T-helper 2 cell treated with Interferon-gamma antibody and Interleukin-4, amounts not matched to agents 100 ng/mL and 5 ng/mL, for 36 hours (primary cell): ENCODE results near the gene PTPRD. TPM values are rescaled to one million over a fixed set of nuclear protein-coding genes. Genes with fewer than 3 reads are reported as not detected.

Experiments used
- intact Hi-C: fragments of 100-400 bp; cut with micrococcal nuclease; formaldehyde crosslinking; loops from one replicate; pipeline ENCODE4 v1.15.1; 2023
- total RNA-seq: library from RNA; stranded (reverse); gene quantifications from 2 replicates; pipeline ENCODE4 v1.2.3, GENCODE V29; 2022

The PTPRD gene
- total RNA-seq, 1 donor from 2014 or later, result not detected

DNA sequence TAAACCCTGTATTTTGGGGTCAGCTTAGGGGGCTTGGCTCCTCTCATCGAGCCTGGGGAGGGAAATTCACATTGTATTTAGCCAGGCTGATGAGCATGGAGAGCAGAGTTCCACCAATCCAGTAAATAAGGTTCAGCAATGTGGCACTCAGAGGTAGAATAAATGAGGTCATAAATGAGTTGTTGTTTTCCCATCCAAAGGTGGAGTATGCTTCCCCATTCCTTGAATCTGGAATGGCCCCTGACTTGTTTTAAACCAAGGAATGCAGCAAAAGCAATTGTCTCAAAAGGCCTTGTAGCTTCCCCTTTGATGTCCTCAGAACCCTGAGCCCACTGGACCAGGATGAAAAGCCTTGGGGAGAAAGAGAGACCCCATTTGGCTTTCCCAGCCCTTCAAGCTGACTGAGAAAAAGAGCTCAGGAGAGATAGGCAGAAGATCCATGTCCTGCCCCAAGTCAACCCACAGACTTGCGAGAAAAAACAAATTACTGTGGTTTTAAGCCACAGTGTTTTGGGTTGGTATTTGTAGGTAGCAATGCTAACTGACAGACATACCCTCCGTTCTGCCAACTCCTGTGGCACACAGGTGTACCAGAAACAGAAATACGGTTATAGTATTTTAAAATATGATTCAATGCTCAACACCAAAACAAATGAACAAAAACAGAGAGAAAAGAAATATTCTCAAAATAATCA, 2247.2 kb downstream of the PTPRD start:
- intact Hi-C loops, result no loop called here

DNA sequence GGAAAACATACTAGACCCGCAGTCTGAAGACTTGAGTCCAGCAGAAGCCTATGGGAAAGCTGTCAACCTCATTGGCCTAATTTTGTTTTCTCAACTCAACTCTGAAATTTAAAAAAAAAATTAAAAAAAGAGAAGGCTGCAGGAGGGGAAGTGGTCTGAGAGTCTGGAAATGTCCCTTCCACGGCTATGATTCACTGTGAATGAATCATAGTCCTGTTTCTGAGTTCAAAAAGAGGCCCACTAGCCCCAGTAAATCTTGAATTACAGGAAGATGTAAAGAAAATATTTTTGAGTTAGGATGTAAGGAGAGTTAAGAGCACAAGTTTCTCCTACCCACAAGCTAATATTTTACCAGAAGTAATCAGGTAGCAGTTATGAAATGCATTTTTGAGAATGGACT, 2247.8 kb downstream of the PTPRD start:
- intact Hi-C loops, result no loop called here

DNA sequence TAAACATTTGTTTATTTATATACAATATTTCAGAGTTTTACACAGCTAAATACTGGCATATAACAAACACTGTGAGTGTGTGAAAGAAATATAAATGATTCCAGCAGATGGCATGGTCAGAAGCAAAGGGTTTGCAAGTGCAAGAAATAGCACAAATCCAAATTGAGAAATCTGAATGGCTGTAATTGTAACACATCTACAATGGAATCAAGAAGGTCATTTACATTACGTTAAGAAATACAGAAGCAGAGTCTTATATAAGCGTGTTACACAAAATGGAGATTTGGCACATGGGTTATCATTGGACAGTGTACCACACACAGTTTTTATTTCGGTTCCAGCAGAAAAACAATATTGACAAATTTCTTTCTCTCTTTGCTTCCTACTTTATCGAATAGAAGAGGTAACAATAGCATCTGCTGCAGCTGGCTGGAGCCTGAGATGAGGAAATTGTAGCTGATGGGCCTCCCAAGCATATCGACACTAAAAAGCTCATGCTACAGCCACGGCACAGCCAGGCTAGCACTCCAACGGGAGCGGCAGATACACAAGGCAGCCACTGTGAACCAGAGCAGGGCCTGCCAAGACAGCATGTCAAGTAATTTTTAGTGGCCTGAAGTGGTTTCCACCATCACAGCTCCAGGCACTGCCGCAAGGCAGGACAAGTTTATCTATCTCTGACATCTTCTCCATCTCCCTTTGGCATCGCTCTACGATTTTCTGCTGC, 2248.6 kb downstream of the PTPRD start:
- intact Hi-C loops, result no loop called here

DNA sequence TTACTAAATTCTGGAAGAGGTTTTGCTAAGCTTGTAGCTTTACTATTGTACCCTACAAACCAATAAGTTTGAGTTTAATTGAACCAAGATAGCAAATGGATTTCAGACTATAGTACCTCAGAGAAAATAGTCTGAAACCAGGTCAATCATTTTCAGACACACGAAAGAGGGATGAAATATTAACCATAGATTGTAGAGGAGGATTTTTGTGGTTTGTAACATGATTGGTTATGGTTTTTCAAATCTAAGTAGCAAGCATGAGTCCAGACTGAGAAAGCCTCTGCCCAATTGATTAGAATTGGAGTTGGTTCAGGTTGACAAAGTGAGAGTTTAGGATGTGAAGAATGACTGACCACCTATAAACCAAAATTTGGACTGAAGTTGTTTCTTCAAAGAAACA, 2250.6 kb downstream of the PTPRD start:
- intact Hi-C loops, result no loop called here

DNA sequence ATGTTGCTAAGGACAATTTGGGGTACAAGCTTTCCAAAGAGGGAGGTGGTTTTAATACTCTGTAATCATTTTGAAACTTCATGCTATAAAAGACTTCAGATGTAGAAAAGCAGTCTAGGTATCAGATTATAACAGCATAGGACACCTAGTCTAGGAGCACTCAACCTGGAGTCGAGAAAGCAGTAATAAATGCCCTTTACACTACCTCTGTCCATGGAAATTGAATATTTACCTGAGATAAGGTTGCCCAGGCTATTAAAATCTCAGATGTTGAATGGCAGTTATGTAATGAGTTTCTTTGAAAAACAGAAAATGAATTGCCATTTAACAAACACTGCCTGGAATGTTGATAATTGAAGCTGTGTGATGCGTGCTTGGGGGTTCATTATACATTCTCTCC, 2251.4 kb downstream of the PTPRD start:
- intact Hi-C loops, result no loop called here

DNA sequence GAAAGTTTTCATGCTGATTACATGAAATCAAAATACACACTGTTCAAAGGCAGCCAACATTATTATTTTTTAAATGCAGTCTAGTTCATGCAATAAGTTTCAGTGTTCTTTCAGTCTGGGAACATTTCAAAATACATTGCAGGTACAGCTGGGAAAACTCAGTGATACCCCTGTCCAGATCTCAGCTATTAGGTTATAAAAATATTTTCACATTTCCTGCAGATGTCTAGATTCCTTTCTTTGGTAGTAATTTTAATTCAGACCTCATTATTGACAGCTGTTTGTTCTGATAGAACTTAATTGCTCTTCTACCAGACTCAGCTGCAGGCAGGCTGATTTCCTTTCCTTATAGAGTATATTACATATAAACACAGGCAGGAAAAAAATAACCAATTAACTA, 2256.4 kb downstream of the PTPRD start:
- intact Hi-C loops, result no loop called here

DNA sequence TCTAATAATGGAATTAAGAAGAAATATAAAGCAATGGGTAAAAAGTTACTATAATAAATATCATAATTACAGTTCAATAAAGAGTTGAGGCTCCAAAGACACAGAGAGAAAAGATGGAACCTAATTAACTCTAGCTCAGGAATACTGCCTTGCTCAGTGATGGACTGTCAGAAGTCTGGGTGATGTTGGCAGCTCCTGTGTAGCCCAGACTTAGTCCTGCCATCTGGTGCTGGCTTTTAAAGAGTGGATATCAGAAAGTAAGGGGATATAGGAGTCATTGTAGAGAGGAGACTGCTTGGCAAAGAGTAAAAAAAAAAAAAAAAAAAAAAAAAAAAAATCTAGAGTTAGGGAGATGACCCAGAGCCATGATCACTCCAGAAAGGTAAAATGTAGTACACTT, 2261.4 kb downstream of the PTPRD start:
- intact Hi-C loops, result no loop called here

DNA sequence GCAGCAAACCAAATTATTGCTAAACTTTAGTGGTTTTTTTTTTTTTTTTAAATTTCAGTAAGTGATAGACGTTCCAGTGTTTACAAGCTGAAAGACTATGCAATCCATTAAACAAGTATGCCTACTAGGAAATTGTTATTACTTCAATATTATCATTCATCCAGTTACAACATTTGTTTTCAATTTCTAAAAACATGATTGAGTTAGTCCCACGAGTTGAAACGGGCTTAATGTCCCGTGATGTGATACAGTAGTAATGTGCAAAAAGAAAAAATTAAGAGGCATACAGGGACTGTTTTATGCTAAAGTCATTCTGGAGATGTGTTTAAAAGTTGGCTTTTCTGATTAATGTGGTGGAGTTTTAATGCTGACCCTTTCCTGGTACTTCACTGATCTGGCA, 2262.9 kb downstream of the PTPRD start:
- intact Hi-C loops, result no loop called here

DNA sequence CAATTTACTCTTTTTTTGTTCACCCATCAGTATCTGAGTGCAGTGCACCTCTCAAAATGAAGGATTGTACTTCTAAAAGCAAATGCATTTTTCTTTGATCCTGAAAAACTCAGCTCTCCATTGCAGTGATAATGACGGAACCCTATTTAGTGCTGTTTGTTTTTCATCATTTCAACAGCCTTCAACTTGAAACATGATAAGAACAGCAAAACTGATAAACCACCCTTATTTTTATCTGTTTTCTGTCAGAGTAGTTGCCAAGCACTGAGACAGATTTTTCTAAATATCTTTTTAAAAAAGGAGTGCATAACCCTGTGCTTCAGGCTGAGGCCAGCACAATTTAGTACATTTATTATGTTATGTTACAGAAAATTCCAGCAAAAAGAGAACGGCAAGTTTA, 2263.4 kb downstream of the PTPRD start:
- intact Hi-C loops, result no loop called here

DNA sequence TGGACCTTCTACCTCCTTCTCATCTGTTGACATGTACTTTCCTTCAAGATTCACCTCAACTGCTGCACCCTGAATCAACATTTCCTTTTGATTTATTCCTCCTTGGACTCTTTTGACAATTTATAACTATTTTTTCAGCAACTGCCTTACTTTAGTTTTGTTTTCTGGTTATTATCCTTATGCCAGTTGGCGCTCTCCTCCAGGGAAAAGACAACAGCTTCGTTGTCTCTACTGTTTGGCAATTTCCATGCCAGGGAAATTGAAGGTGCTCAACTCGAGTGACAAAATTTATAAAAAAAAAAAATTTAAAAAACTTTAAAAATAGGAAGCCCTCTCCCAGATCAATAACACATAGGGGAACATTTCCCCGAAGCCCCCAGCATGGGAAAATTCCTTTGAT, 2264.0 kb downstream of the PTPRD start:
- intact Hi-C loops, result no loop called here

DNA sequence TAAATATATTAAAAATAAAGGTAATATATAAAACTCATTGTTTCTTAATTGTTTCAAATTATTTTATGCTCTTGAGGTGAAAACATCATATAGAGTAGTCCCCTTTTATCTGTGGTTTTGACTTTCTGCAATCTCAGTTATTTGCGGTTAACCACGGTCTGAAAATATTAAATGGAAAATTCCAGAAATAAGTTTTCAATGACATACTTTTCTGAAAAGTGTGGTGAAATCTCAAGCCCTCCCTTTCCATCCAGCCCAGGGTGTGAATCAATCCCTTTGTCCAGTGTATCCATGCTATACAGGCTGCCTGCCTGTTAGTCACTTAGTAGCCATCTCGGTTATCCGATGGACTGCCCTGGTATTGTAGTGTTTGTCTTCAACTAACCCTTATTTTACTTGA, 2266.5 kb downstream of the PTPRD start:
- intact Hi-C loops, result no loop called here

DNA sequence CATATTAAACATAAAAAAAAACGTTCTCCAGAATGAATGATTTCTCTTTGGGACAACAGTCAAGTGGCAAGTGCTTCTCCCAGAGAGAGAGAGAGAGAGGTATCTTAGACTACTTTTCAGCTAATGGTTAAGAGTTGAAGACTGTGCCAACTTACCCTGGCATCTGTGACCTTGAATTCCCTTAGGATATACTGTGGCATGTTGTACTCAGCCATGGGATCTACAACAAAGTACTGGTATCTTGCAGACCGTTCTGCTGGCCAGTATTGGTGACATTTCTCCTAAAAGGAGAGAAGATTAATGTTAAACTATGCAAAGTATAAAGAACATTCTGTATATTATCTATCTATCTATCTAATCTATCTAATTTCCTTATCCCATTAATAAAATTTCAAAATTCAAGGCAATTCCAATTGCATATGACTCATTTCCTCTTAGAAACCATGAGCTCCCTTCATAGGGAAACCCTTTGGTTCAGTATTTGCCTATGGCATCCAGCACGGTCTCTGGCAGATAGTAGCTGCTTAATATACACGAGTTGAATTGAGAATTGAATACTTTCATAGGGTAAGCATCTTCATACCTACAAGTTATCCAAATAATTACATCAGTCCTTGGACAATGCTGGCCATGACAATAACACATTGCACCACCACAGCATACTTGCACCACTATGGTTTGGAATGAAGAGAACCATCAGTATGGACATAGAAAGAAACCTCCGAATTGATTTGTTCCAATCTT, 2273.9 kb downstream of the PTPRD start:
- intact Hi-C loops, result no loop called here

DNA sequence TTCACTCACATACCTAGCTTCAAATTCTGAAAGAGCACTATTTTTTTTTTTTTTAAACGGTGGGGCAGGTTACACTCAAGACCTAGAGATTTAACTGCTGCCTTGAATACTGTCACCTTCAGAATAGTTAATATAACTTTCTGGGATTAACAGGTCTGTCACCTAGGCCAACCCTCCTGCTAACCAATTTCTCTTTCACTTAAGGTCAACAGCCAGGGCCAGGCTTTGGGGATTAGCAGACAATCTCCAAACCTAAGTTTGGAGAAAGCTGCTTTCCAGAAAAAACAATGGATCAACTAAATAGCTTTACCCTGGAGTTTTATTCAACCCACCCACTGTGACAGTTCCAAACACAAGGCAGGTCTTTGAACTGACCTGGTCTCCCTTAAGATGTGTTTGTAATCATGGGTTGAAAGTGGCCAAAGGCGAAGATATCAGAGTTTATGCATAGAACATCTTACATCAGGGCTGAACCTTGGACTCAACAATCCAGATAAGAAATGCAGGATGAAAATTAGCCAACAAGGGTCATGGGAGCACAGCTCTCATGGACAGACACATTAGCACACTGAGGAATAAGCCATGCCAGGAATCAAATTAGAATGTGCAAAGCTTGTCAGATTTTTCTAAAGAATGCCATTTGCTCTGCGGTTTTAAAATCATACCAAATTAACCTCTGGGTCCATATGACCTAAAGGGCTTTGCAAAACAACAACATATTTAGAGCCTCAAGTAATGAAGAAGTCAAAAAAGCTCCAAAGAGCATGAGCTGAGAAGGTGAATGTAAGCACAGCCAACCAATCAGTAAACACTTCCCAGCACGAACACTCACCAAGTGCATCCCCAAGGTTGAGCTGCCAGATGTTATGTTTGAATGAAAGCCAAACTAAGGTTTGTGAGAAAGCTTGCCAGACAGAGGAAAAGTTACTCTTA, 2274.7 kb downstream of the PTPRD start:
- intact Hi-C loops, result no loop called here

DNA sequence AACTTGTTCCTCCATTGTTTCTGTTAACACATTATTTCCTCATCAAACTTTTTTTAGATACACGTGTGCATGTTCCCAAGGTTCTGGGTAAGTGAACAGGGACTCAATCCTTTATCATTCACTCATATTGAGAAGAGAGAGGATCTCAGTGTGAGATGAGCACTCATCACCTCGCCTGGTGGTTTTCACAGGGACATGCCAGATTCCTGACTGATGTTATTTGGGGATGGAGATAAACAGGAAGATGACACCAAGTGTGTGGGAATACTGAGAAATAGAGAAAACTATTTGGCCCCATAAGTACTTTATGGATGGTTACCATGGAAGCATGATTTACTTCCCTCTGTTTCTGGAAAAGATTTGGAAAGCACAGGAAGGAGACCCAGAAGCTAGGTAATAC, 2279.9 kb downstream of the PTPRD start:
- intact Hi-C loops, result no loop called here

DNA sequence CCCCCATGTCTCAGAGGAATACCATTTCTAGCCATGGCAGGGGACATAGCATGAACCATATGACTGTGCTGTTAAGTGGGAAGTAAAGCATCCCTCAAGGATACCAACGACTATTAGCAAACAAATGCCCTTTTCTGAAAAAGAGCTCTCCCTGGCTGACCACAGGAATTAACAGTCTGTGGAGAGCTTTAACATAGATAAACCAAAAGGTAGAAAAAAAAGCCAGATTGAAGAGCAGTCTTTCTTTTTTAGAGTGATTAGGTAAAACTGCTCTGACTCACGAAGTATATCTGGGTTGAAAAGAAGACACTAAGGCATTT, 2280.5 kb downstream of the PTPRD start:
- intact Hi-C loops, result no loop called here

DNA sequence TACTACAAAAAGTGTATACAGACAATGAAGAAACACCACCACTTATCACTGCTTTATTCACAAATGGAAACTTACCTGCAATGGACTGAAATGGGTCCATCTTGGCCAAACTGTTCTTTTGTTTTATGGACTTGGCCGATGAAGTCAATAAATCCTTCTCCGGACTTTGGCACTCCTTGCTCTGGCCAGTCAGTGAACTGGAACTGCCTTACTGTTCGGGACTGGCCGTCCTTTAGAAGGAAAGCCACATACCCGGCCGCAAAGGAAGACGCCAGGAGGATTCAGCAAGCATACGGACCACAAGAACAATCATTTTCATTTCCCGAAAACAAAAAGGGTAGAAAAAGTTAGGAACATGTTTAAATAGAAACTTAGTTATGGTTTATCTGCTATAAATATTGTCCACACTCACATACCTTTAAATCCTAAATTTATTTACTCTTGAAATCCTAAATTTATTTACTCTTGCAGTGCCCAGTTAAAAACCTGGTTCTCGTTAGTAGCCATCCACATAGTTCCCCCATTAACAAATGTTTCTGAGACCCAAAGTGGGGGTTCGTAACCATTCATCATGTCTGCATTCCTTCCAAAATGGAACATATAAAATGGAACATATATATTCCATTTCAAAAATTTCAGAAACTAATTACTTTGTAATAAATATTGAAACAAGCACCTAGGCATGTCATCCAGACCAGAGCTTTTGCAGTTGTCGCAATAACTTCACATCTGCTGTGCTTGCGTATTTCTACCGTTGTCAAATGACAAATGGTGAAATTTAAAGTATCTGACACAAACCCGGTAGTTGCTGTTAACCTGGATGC, 2281.1 kb downstream of the PTPRD start:
- intact Hi-C loops, result no loop called here

DNA sequence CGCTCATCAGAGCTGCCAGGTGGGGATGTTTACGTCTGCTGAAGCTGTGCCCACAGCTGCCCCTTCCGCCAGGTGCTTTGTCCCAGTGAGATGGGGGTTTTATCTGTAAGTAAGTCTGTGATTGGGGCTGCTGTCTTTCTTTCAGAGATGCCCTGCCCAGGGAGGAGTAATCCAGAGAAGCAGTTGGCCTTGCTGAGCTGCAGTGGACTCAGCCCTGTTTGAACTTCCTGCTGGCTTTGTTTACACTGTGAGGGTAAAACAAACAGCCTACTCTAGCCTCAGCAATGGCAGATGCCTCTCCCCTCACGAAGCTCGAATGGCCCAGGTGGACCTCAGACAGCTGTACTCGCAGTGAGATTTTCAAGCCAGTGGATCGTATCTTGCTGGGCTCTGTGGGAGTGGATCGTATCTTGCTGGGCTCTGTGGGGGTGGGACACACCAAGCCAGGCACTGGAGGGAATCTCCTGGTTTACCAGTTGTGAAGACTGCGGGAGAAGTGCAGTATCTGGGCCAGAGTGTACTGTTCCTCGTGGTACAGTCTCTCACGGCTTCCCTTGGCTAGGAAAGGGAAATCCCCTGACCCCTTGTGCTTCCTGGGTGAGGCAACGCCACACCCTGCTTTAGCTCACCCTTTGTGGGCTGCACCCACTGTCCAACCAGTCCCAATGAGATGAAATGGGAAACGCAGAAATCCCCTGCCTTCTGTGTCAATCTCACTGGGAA, 2283.1 kb downstream of the PTPRD start:
- intact Hi-C loops, result no loop called here

DNA sequence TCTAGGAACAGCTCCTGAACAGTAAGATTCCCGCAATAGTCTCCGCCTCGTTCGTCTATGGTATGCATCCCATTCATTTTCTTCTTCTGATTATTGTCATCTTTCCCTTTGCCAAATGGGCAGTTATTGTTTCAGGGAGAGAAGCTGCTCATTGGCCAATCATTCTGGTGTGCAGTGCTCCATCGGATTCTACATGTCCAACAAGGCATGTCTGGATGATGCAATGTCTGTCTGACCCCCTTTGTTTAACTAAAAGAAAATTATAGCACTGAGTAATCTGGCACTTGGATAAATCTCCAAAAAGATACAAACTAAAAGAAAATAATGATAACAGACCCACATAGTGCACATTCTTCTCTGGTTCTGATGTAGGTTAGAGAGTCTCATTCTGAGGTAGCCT, 2297.6 kb downstream of the PTPRD start:
- intact Hi-C loops, result no loop called here

DNA sequence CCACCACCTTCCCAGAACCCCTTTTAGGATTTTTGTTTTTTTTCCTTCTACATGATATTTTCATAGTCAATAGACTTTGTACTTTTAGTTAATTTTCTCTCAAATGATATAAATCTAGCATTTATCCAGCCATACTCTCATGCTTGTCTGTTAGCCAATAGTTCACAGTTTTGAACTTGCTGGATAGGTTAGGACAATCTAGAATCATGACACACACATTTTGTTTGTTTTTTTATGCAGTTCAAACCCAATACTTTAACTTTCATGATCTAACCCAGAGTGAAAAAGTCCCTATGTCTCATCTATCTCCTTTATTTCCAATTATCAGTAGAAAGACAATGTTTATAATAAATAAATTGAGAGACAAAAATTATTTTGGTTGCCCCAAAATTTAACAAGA, 2303.5 kb downstream of the PTPRD start:
- intact Hi-C loops, result no loop called here

DNA sequence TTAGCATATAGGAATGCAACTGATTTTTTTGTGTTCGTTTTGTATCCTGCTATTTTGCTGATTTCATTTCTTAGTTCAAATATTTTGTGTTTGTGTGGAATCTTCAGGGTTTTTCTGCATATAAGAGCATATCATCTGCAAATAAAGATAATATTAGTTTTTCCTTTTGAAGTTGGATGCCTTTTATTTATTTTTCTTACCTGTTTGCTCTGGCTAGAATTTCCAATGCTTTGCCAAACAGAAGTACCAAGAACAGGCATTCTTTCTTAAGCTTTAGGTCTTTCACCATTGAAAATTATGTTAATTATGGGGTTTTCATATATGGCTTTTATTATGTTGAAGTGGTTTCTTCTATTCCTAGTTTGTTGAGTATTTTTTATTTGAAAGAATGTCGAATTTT, 2308.1 kb downstream of the PTPRD start:
- intact Hi-C loops, result no loop called here
